GM23248 (cell line): ENCODE measurements around the gene ZBTB49.

Experiments
- EZH2 ChIP-seq: fragments of 200-600 bp; sonication (generic); IDR thresholded peaks from 2 replicates; pipeline ENCODE4 v1.6.1; 2018; ENCODE audit warnings: antibody characterized with exemption, mild to moderate bottlenecking; ENCODE audit not compliant: insufficient read depth, poor library complexity, severe bottlenecking
- EZH2phosphoT487 ChIP-seq: fragments of 200-600 bp; sonication (generic); IDR thresholded peaks from 2 replicates; pipeline ENCODE4 v1.6.1; 2018; ENCODE audit warnings: antibody characterized with exemption, moderate library complexity, mild to moderate bottlenecking, low read depth; ENCODE audit not compliant: insufficient read depth

GRCh38 chr4:4289055-4289454, 996 bp upstream of the ZBTB49 start:
- no peak for TF ChIP-seq EZH2
- TF ChIP-seq EZH2phosphoT487, result no peak
